ENCODE results near the gene TMCC3.

Gene TMCC3

GRCh38 chr12:94641283-94641682, 9.1 kb downstream of the TMCC3 start:
- H3K4me1 ChIP-seq (ENCODE audit: control insufficient read depth, insufficient read depth, low read length), result no peaks in the 10 kb centered on the region
- no peaks in the 10 kb centered on the region for H3K36me3 ChIP-seq (ENCODE audit: control insufficient read depth, insufficient read depth, low read length)
- H3K9ac ChIP-seq (ENCODE audit: low read length), result no peak overlapping the region
- H3K4me3 ChIP-seq (ENCODE audit: low read length), result no peak overlapping the region
- no peaks in the 10 kb centered on the region for H3K27me3 ChIP-seq (ENCODE audit: control insufficient read depth, insufficient read depth, low read length)
- no peak overlapping the region for H3K27ac ChIP-seq (ENCODE audit: low read depth, low read length)

- no peak overlapping the region for H3K4me3 ChIP-seq (ENCODE audit: low read length)
- H3K27me3 ChIP-seq (ENCODE audit: control insufficient read depth, insufficient read depth, low read length), result no peaks in the 10 kb centered on the region
- no peak overlapping the region for H3K27ac ChIP-seq (ENCODE audit: low read depth, low read length)
- no peaks in the 10 kb centered on the region for H3K4me1 ChIP-seq (ENCODE audit: control insufficient read depth, insufficient read depth, low read length)
- H3K36me3 ChIP-seq (ENCODE audit: control insufficient read depth, insufficient read depth, low read length), result no peaks in the 10 kb centered on the region
- H3K9ac ChIP-seq (ENCODE audit: low read length), result no peak overlapping the region
These were observed 10.0 kb downstream of the TMCC3 start for GRCh38 chr12:94640134-94640928.

GRCh38 chr12:94638521-94638920, 11.8 kb downstream of the TMCC3 start:
- H3K4me3 ChIP-seq (ENCODE audit: low read length), result no peak overlapping the region
- no peaks in the 10 kb centered on the region for H3K4me1 ChIP-seq (ENCODE audit: control insufficient read depth, insufficient read depth, low read length)
- H3K27me3 ChIP-seq (ENCODE audit: control insufficient read depth, insufficient read depth, low read length), result no peaks in the 10 kb centered on the region
- no peak overlapping the region for H3K9ac ChIP-seq (ENCODE audit: low read length)
- no peak overlapping the region for H3K27ac ChIP-seq (ENCODE audit: low read depth, low read length)
- H3K36me3 ChIP-seq (ENCODE audit: control insufficient read depth, insufficient read depth, low read length), result no peaks in the 10 kb centered on the region

- Histone ChIP-seq H3K27me3 (ENCODE audit: control insufficient read depth, insufficient read depth, low read length) (no peaks in the 10 kb centered on the region), H3K9ac (ENCODE audit: low read length) (no peak overlapping the region), H3K36me3 (ENCODE audit: control insufficient read depth, insufficient read depth, low read length) (no peaks in the 10 kb centered on the region), H3K27ac (ENCODE audit: low read depth, low read length) (no peak overlapping the region), H3K4me1 (ENCODE audit: control insufficient read depth, insufficient read depth, low read length) (no peaks in the 10 kb centered on the region), H3K4me3 (ENCODE audit: low read length) (no peak overlapping the region)
These were observed 12.8 kb downstream of the TMCC3 start for GRCh38 chr12:94637390-94638113.

GRCh38 chr12:94636462-94637085, 13.8 kb downstream of the TMCC3 start:
- no peaks in the 10 kb centered on the region for H3K27me3 ChIP-seq (ENCODE audit: control insufficient read depth, insufficient read depth, low read length)
- H3K4me3 ChIP-seq (ENCODE audit: low read length), result no peak overlapping the region
- H3K36me3 ChIP-seq (ENCODE audit: control insufficient read depth, insufficient read depth, low read length), result no peaks in the 10 kb centered on the region
- no peak overlapping the region for H3K9ac ChIP-seq (ENCODE audit: low read length)
- no peak overlapping the region for H3K27ac ChIP-seq (ENCODE audit: low read depth, low read length)
- no peaks in the 10 kb centered on the region for H3K4me1 ChIP-seq (ENCODE audit: control insufficient read depth, insufficient read depth, low read length)

GRCh38 chr12:94634717-94635116, 15.6 kb downstream of the TMCC3 start:
- Histone ChIP-seq H3K36me3 (ENCODE audit: control insufficient read depth, insufficient read depth, low read length) (no peaks in the 10 kb centered on the region), H3K27ac (ENCODE audit: low read depth, low read length) (no peak overlapping the region), H3K9ac (ENCODE audit: low read length) (no peak overlapping the region), H3K27me3 (ENCODE audit: control insufficient read depth, insufficient read depth, low read length) (no peaks in the 10 kb centered on the region), H3K4me3 (ENCODE audit: low read length) (no peak overlapping the region), H3K4me1 (ENCODE audit: control insufficient read depth, insufficient read depth, low read length) (no peaks in the 10 kb centered on the region)

- H3K9ac ChIP-seq (ENCODE audit: low read length), result no peak overlapping the region
- H3K27ac ChIP-seq (ENCODE audit: low read depth, low read length), result no peak overlapping the region
- H3K4me1 ChIP-seq (ENCODE audit: control insufficient read depth, insufficient read depth, low read length), result no peaks in the 10 kb centered on the region
- H3K36me3 ChIP-seq (ENCODE audit: control insufficient read depth, insufficient read depth, low read length), result no peaks in the 10 kb centered on the region
- no peak overlapping the region for H3K4me3 ChIP-seq (ENCODE audit: low read length)
- no peaks in the 10 kb centered on the region for H3K27me3 ChIP-seq (ENCODE audit: control insufficient read depth, insufficient read depth, low read length)
These were observed 17.0 kb downstream of the TMCC3 start for GRCh38 chr12:94633401-94633800.

- no peak overlapping the region for H3K9ac ChIP-seq (ENCODE audit: low read length)
- H3K4me3 ChIP-seq (ENCODE audit: low read length), result no peak overlapping the region
- no peak overlapping the region for H3K27ac ChIP-seq (ENCODE audit: low read depth, low read length)
- no peaks in the 10 kb centered on the region for H3K36me3 ChIP-seq (ENCODE audit: control insufficient read depth, insufficient read depth, low read length)
- no peaks in the 10 kb centered on the region for H3K4me1 ChIP-seq (ENCODE audit: control insufficient read depth, insufficient read depth, low read length)
- H3K27me3 ChIP-seq (ENCODE audit: control insufficient read depth, insufficient read depth, low read length), result no peaks in the 10 kb centered on the region
These were observed 19.3 kb downstream of the TMCC3 start for GRCh38 chr12:94631058-94631457.

GRCh38 chr12:94628819-94629472, 21.4 kb downstream of the TMCC3 start:
- no peaks in the 10 kb centered on the region for H3K27me3 ChIP-seq (ENCODE audit: control insufficient read depth, insufficient read depth, low read length)
- no peaks in the 10 kb centered on the region for H3K36me3 ChIP-seq (ENCODE audit: control insufficient read depth, insufficient read depth, low read length)
- H3K4me3 ChIP-seq (ENCODE audit: low read length), result no peak overlapping the region
- H3K27ac ChIP-seq (ENCODE audit: low read depth, low read length), result no peak overlapping the region
- no peak overlapping the region for H3K9ac ChIP-seq (ENCODE audit: low read length)
- no peaks in the 10 kb centered on the region for H3K4me1 ChIP-seq (ENCODE audit: control insufficient read depth, insufficient read depth, low read length)

GRCh38 chr12:94628369-94628768, 22.0 kb downstream of the TMCC3 start:
- no peak overlapping the region for H3K9ac ChIP-seq (ENCODE audit: low read length)
- no peak overlapping the region for H3K27ac ChIP-seq (ENCODE audit: low read depth, low read length)
- H3K4me3 ChIP-seq (ENCODE audit: low read length), result no peak overlapping the region
- no peaks in the 10 kb centered on the region for H3K4me1 ChIP-seq (ENCODE audit: control insufficient read depth, insufficient read depth, low read length)
- H3K36me3 ChIP-seq (ENCODE audit: control insufficient read depth, insufficient read depth, low read length), result no peaks in the 10 kb centered on the region
- no peaks in the 10 kb centered on the region for H3K27me3 ChIP-seq (ENCODE audit: control insufficient read depth, insufficient read depth, low read length)

- Histone ChIP-seq H3K36me3 (ENCODE audit: control insufficient read depth, insufficient read depth, low read length) (no peaks in the 10 kb centered on the region), H3K9ac (ENCODE audit: low read length) (no peak overlapping the region), H3K27me3 (ENCODE audit: control insufficient read depth, insufficient read depth, low read length) (no peaks in the 10 kb centered on the region), H3K27ac (ENCODE audit: low read depth, low read length) (no peak overlapping the region), H3K4me3 (ENCODE audit: low read length) (no peak overlapping the region), H3K4me1 (ENCODE audit: control insufficient read depth, insufficient read depth, low read length) (no peaks in the 10 kb centered on the region)
These were observed 24.8 kb downstream of the TMCC3 start for GRCh38 chr12:94625531-94625930.

GRCh38 chr12:94623161-94623920, 27.0 kb downstream of the TMCC3 start:
- no peak overlapping the region for H3K4me3 ChIP-seq (ENCODE audit: low read length)
- no peak overlapping the region for H3K9ac ChIP-seq (ENCODE audit: low read length)
- H3K27ac ChIP-seq (ENCODE audit: low read depth, low read length), result no peak overlapping the region
- H3K4me1 ChIP-seq (ENCODE audit: control insufficient read depth, insufficient read depth, low read length), result no peaks in the 10 kb centered on the region
- no peaks in the 10 kb centered on the region for H3K36me3 ChIP-seq (ENCODE audit: control insufficient read depth, insufficient read depth, low read length)
- no peaks in the 10 kb centered on the region for H3K27me3 ChIP-seq (ENCODE audit: control insufficient read depth, insufficient read depth, low read length)

All from rectal smooth muscle tissue (tissue), 1 donor.